Activated CD4-positive, alpha-beta T cell treated with anti-CD3 and anti-CD28 coated beads, Interleukin-2, Interleukin-6, amounts not matched to agents 100 ng/mL and 50 ng/mL, durations not matched to agents 16 hours and 8 hours (primary cell): ENCODE results near the gene SLC44A5.
A peak's percentile ranks its signal among the peaks of the same experiment; 100 is the strongest.
"Not testable (repeated sequence)": the region's sequence is repeated elsewhere in the genome, so short reads cannot be mapped to it uniquely, and the experiment has no call there.

Experiments
- DNase-seq: peaks from one replicate; pipeline ENCODE4 v3.0.0-alpha.2; 2020

Gene SLC44A5

GRCh38 chr1:75354267-75354666 lies 256.6 kb downstream of the SLC44A5 start:
- DNase-seq, result not testable (repeated sequence)

GRCh38 chr1:75353051-75353450 lies 257.9 kb downstream of the SLC44A5 start:
- no peak for DNase-seq

GRCh38 chr1:75345538-75346292 lies 265.2 kb downstream of the SLC44A5 start:
- DNase-seq, result no peak

GRCh38 chr1:75342786-75343185 lies 268.1 kb downstream of the SLC44A5 start:
- no peak for DNase-seq

GRCh38 chr1:75341537-75341936 lies 269.4 kb downstream of the SLC44A5 start:
- no peak for DNase-seq

GRCh38 chr1:75338616-75339483 lies 272.1 kb downstream of the SLC44A5 start:
- no peak for DNase-seq

- DNase-seq, result no peak
These were observed 276.0 kb downstream of the SLC44A5 start for GRCh38 chr1:75334876-75335389.

- no peak for DNase-seq
These were observed 280.3 kb downstream of the SLC44A5 start for GRCh38 chr1:75330624-75331023.

GRCh38 chr1:75328691-75329090 lies 282.2 kb downstream of the SLC44A5 start:
- no peak for DNase-seq

GRCh38 chr1:75327395-75327794 lies 283.5 kb downstream of the SLC44A5 start:
- no peak for DNase-seq

GRCh38 chr1:75317976-75318375 lies 292.9 kb downstream of the SLC44A5 start:
- no peak for DNase-seq

GRCh38 chr1:75316230-75316629 lies 294.7 kb downstream of the SLC44A5 start:
- DNase-seq, result no peak

- no peak for DNase-seq
These were observed 298.3 kb downstream of the SLC44A5 start for GRCh38 chr1:75312620-75313019.

GRCh38 chr1:75310067-75310466 lies 300.8 kb downstream of the SLC44A5 start:
- DNase-seq, result peak; percentile 32

- no peak for DNase-seq
These were observed 302.5 kb downstream of the SLC44A5 start for GRCh38 chr1:75308365-75308764.

GRCh38 chr1:75305061-75305460 lies 305.9 kb downstream of the SLC44A5 start:
- no peak for DNase-seq

- no peak for DNase-seq
These were observed 317.6 kb downstream of the SLC44A5 start for GRCh38 chr1:75293270-75293669.

GRCh38 chr1:75292013-75292412 lies 318.9 kb downstream of the SLC44A5 start:
- DNase-seq, result no peak

GRCh38 chr1:75276385-75276784 lies 334.5 kb downstream of the SLC44A5 start:
- no peak for DNase-seq

- no peak for DNase-seq
These were observed 335.3 kb downstream of the SLC44A5 start for GRCh38 chr1:75275631-75276030.

GRCh38 chr1:75274920-75275506 lies 335.9 kb downstream of the SLC44A5 start:
- DNase-seq, result no peak

GRCh38 chr1:75273110-75273509 lies 337.8 kb downstream of the SLC44A5 start:
- DNase-seq, result no peak

GRCh38 chr1:75265792-75266191 lies 345.1 kb downstream of the SLC44A5 start:
- peak; percentile 28 for DNase-seq
